GM12891 (cell line): ENCODE results near the gene TMEM30A.

Source experiments
- POLR2A ChIP-seq: IDR thresholded peaks from 2 replicates; pipeline ENCODE4 v1.6.1; 2011; ENCODE audit warnings: low read depth, low read length, control low read depth
- POLR2AphosphoS5 ChIP-seq: IDR thresholded peaks from 2 replicates; pipeline ENCODE4 v1.6.1; 2011; ENCODE audit warnings: low read depth, low read length, control low read depth
- TAF1 ChIP-seq: IDR thresholded peaks from 2 replicates; pipeline ENCODE4 v1.6.1; 2011; ENCODE audit warnings: low read depth, low read length, control low read depth

DNA sequence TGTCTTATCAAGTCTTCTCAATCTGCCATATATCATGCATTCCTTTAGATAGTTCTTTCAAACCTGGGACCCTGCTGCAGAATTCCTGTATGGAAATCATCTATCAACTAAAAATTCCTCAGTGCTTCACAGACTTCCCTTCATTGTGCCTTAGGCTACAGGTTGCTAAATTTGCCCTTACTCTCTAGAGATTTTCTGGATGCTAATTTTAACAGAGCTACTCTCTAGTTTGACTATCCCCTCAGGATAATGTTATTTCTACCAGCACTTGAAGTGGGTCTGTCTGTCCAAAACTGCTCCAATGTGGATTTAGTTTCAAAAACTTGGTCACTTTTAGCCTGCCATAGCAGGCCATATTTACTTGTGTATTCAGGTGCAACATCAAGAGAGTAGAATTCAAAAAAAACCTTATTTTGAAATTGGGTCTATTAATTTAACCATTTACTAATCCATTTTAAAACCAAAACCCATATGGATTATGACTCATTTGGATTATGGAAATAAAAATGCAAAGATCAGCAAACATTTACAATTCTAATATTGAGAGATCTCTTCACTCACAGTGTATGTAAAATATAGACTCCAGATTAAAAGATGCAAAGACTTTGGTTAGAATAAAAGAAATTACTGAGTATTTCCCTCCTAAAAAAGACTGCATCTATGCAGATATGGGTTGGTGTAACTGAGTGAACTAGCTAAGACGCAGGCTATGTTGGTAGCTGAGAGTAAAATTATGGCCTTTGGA lies 27.1 kb downstream of the TMEM30A start:
- TF ChIP-seq POLR2A: no peak
- no peak for TF ChIP-seq POLR2AphosphoS5
- TF ChIP-seq TAF1: no peak
